Endothelial cell of umbilical vein (primary cell): ENCODE measurements around the gene ATRNL1. TPM values are rescaled to one million over a fixed set of nuclear protein-coding genes. Genes with fewer than 3 reads are reported as not detected.

Experiments used
- BruUV-seq: library from RNA; stranded (reverse); fragments of 400-500 nt; replicated peaks from 2 replicates; lab custom pipeline; 2021; lab: Mats Ljungman, UMichigan
- CTCF ChIA-PET: fragments of 300-600, 350-600 bp; sonication (Branson Sonifier 250); formaldehyde crosslinking; loops from one replicate; lab custom pipeline; 2021; ENCODE audit warnings: antibody characterized with exemption, inconsistent platforms; lab: Charles Lee
- POLR2A ChIA-PET: fragments of 300-600, 350-600 bp; sonication (Branson Sonifier 250); formaldehyde crosslinking; loops from one replicate; lab custom pipeline; 2021; ENCODE audit warnings: antibody characterized with exemption, inconsistent platforms; lab: Charles Lee
- DNase-seq: peaks from one replicate; pipeline ENCODE4 v3.0.0-alpha.2; 2011; ENCODE audit warnings: low read depth, low spot score
- FAIRE-seq: peaks from 2 replicates; lab custom pipeline; 2011; peaks lifted over from hg19 to GRCh38; lab: Jason Lieb, UNC
- H2AFZ ChIP-seq: 2 replicates; pipeline ENCODE4 v1.6.0; 2012; ENCODE audit warnings: low read depth, low read length, control low read depth, inconsistent platforms
- H3K27ac ChIP-seq: 2 replicates; pipeline ENCODE4 v1.5.1; 2011; ENCODE audit warnings: low read depth, mild to moderate bottlenecking, control low read depth, low read length, moderate library complexity; ENCODE audit not compliant: insufficient read depth
- H3K27me3 ChIP-seq, 2 experiments: 2 replicates each; pipeline versions ENCODE4 v1.6.0 to v1.6.1; 2011; ENCODE audit warnings: low read length in 2 of 2, mixed read lengths in 1 of 2; ENCODE audit not compliant: control insufficient read depth in 2 of 2, insufficient read depth in 2 of 2
- H3K36me3 ChIP-seq, 2 experiments: 2 replicates in 1 of 2; 3 replicates in 1 of 2; pipeline ENCODE4 v1.5.1; 2011; ENCODE audit warnings: low read length in 2 of 2, mild to moderate bottlenecking in 1 of 2, moderate library complexity in 1 of 2; ENCODE audit not compliant: control insufficient read depth in 2 of 2, insufficient read depth in 2 of 2; ENCODE audit errors: extremely low read depth in 1 of 2
- H3K4me1 ChIP-seq: 3 replicates; pipeline ENCODE4 v1.5.1; 2011; ENCODE audit warnings: mild to moderate bottlenecking, low read length; ENCODE audit not compliant: control insufficient read depth, insufficient read depth; ENCODE audit errors: extremely low read depth
- H3K4me2 ChIP-seq: 2 replicates; pipeline ENCODE4 v1.6.1; 2011; ENCODE audit warnings: low read length, control low read depth, mixed read lengths; ENCODE audit not compliant: insufficient read depth
- H3K4me3 ChIP-seq, 3 experiments: fragments of 200-600 bp in 1 of 3; sonication (generic), shearing (Covaris generic) in 1 of 3; replicated peaks in 1 of 3; 2 replicates each; pipeline ENCODE4 v1.5.1; 2011 to 2016; ENCODE audit warnings: control low read depth in 3 of 3, low read length in 3 of 3, mild to moderate bottlenecking in 2 of 3, inconsistent platforms in 1 of 3, low read depth in 1 of 3, moderate library complexity in 1 of 3; ENCODE audit not compliant: insufficient read depth in 1 of 3
- H3K79me2 ChIP-seq: 2 replicates; pipeline ENCODE4 v1.6.0; 2012; ENCODE audit warnings: low read length, inconsistent platforms; ENCODE audit not compliant: control insufficient read depth, insufficient read depth
- H3K9ac ChIP-seq: replicated peaks from 2 replicates; pipeline ENCODE3; 2011; ENCODE audit warnings: low read length, control low read depth; ENCODE audit not compliant: insufficient read depth; ENCODE audit errors: extremely low read depth
- H3K9me1 ChIP-seq: replicated peaks from 3 replicates; pipeline ENCODE4 v1.6.0; 2011; ENCODE audit warnings: mild to moderate bottlenecking, low read length; ENCODE audit not compliant: control insufficient read depth, insufficient read depth; ENCODE audit errors: extremely low read depth
- H3K9me3 ChIP-seq: replicated peaks from 2 replicates; pipeline ENCODE4 v1.5.1; 2012; ENCODE audit warnings: low read length, inconsistent platforms; ENCODE audit not compliant: control insufficient read depth, insufficient read depth
- H4K20me1 ChIP-seq: replicated peaks from 2 replicates; pipeline ENCODE3; 2011; ENCODE audit warnings: mild to moderate bottlenecking, low read length; ENCODE audit not compliant: control insufficient read depth, insufficient read depth; ENCODE audit errors: extremely low read depth
- EZH2 ChIP-seq: IDR thresholded peaks from 2 replicates; pipeline ENCODE4 v1.6.1; 2012; ENCODE audit warnings: borderline replicate concordance, low read depth, mild to moderate bottlenecking, moderate library complexity, low read length, inconsistent platforms; ENCODE audit not compliant: severe bottlenecking
- FOS ChIP-seq: IDR thresholded peaks from 2 replicates; pipeline ENCODE4 v1.6.1; 2011; ENCODE audit warnings: mild to moderate bottlenecking, low read length, moderate library complexity, borderline replicate concordance; ENCODE audit not compliant: insufficient read depth
- GATA2 ChIP-seq: IDR thresholded peaks from 2 replicates; pipeline ENCODE4 v1.7.0; 2011; ENCODE audit warnings: low read depth, mild to moderate bottlenecking, moderate library complexity, mixed read lengths, low read length; ENCODE audit not compliant: insufficient read length, insufficient read depth
- JUN ChIP-seq: IDR thresholded peaks from 2 replicates; pipeline ENCODE4 v1.6.1; 2011; ENCODE audit warnings: borderline replicate concordance, low read depth; ENCODE audit not compliant: insufficient read length, insufficient read depth
- MAX ChIP-seq: IDR thresholded peaks from 2 replicates; pipeline ENCODE4 v1.6.1; 2011; ENCODE audit not compliant: insufficient read depth, insufficient read length
- MYC ChIP-seq: IDR thresholded peaks from one replicate; pipeline ENCODE4 v1.6.1; 2011; ENCODE audit warnings: mild to moderate bottlenecking, low read depth, low read length
- POLR2A ChIP-seq: IDR thresholded peaks from 2 replicates; pipeline ENCODE4 v1.6.1; 2012; ENCODE audit warnings: low read depth, mild to moderate bottlenecking, control low read depth, low read length
- POLR2AphosphoS5 ChIP-seq: IDR thresholded peaks from 2 replicates; pipeline ENCODE4 v1.6.1; 2012; ENCODE audit warnings: low read depth, mild to moderate bottlenecking, control low read depth, low read length, moderate library complexity; ENCODE audit not compliant: insufficient read depth
- dilution Hi-C: fragments of 300-500 bp; cut with MboI; formaldehyde crosslinking; loops from one replicate; pipeline ENCODE4 v1.15.0; 2019; ENCODE audit warnings: low sequenced_read_pairs; ENCODE audit not compliant: extremely low pct_ligation_motif_present
- intact Hi-C: fragments of 100-400 bp; cut with micrococcal nuclease; formaldehyde crosslinking; loops from one replicate; pipeline ENCODE4 v1.10.0; 2022
- polyA plus RNA-seq, 4 experiments: library from polyadenylated mRNA; depleted of rRNA in 3 of 4; stranded (reverse) in 3 of 4; unstranded in 1 of 4; fragments of >200 nt; gene quantifications; 2 replicates each; pipeline versions ENCODE4 v1.2.1 to v1.2.3, GENCODE V29; 2011 to 2012; ENCODE audit warnings: missing spikeins in 1 of 4
- total RNA-seq: library from RNA; stranded (reverse); gene quantifications from 2 replicates; pipeline ENCODE4 v1.2.3, GENCODE V29; 2021
- TF ChIP-seq, protein P1 (sequence below), 2 donors: IDR thresholded peaks; 1 replicate in 1 of 2; 2 replicates in 1 of 2; pipeline ENCODE4 v1.5.1; 2011; ENCODE audit warnings: low read length in 2 of 2, mild to moderate bottlenecking in 2 of 2, moderate library complexity in 2 of 2, control low read depth in 1 of 2, inconsistent platforms in 1 of 2, low read depth in 1 of 2; ENCODE audit not compliant: insufficient read depth in 1 of 2; ENCODE audit errors: extremely low read depth in 1 of 2

ATRNL1 gene
- total and polyA plus RNA-seq, 2 donors (not counting 3 experiments of a cell fraction or from before 2014, with no cell fraction given), result not detected

DNA sequence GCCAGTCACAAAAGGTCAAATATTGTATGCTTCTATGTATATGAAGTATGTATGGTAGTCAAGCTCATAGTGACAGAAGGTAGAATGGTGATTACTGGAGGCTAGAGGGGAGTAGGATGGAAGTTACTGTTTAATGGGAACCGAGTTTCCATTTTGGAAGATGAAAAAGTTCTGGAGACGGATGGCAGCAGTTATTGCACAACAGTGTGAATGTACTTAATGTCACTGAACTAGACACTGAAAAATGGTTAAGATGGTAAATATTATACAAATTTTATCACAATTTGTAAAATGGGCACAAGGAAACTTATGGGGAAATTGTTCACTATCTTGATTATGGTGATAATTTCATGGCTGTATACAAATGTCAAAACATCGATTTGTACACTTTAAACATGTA is 895.2 kb downstream of the ATRNL1 start:
- dilution Hi-C loops, result no loop called here
- Histone ChIP-seq H4K20me1 (no peaks in the 10 kb centered on the region), H3K4me3 (no peak overlapping the region), H2AFZ (no peak overlapping the region), H3K27me3 (no peaks in the 10 kb centered on the region), H3K27ac (no peak overlapping the region), H3K4me2 (no peak overlapping the region), H3K9me1 (no peaks in the 10 kb centered on the region), H3K79me2 (no peaks in the 10 kb centered on the region), H3K9me3 (no peaks in the 10 kb centered on the region), H3K36me3 (no peaks in the 10 kb centered on the region), H3K9ac (no peak overlapping the region), H3K4me1 (no peaks in the 10 kb centered on the region)
- FAIRE-seq (no peak), DNase-seq (no peak)
- intact Hi-C loops, result no loop called here
- CTCF ChIA-PET, result no interaction called here
- BruUV-seq, result no TSS peak
- no peak for TF ChIP-seq POLR2A
- TF ChIP-seq, protein P1, sequence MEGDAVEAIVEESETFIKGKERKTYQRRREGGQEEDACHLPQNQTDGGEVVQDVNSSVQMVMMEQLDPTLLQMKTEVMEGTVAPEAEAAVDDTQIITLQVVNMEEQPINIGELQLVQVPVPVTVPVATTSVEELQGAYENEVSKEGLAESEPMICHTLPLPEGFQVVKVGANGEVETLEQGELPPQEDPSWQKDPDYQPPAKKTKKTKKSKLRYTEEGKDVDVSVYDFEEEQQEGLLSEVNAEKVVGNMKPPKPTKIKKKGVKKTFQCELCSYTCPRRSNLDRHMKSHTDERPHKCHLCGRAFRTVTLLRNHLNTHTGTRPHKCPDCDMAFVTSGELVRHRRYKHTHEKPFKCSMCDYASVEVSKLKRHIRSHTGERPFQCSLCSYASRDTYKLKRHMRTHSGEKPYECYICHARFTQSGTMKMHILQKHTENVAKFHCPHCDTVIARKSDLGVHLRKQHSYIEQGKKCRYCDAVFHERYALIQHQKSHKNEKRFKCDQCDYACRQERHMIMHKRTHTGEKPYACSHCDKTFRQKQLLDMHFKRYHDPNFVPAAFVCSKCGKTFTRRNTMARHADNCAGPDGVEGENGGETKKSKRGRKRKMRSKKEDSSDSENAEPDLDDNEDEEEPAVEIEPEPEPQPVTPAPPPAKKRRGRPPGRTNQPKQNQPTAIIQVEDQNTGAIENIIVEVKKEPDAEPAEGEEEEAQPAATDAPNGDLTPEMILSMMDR (IDR thresholded peaks at IDR 0.05; ENCODE audit: extremely low read depth in 1 of 2, insufficient read depth in 1 of 2, low read depth in 1 of 2, low read length in 2 of 2), result no peak
- no peak for TF ChIP-seq MAX
- no peak for TF ChIP-seq GATA2
- no peak for TF ChIP-seq POLR2AphosphoS5
- no peak for TF ChIP-seq EZH2
- TF ChIP-seq FOS, result no peak
- no peak for TF ChIP-seq JUN
- no peak for TF ChIP-seq MYC
- POLR2A ChIA-PET, result no interaction called here
